Immature natural killer cell (primary cell): ENCODE data around the gene RPUSD1. TPM values are rescaled to one million over a fixed set of nuclear protein-coding genes. Genes with fewer than 3 reads are reported as not detected.
A peak's percentile ranks its signal among the peaks of the same experiment; 100 is the strongest.

Experiments
- DNase-seq, 3 donors: peaks; one replicate each; pipeline ENCODE4 v3.0.0; 2022; ENCODE audit warnings: mixed read lengths in 1 of 3
- H3K27ac Mint-ChIP-seq, 6 donors: one replicate each; pipeline ENCODE4 v1.8.0; 2020; ENCODE audit warnings: mixed read lengths in 6 of 6, mild to moderate bottlenecking in 5 of 6, inconsistent platforms in 4 of 6, moderate library complexity in 3 of 6
- H3K27me3 Mint-ChIP-seq, 3 donors: one replicate each; pipeline ENCODE4 v1.8.0; 2020 to 2021; ENCODE audit warnings: low read depth in 3 of 3, mild to moderate bottlenecking in 3 of 3, mixed read lengths in 3 of 3, moderate library complexity in 3 of 3, inconsistent platforms in 1 of 3
- H3K36me3 Mint-ChIP-seq, 3 donors: one replicate each; pipeline ENCODE4 v1.8.0; 2020; ENCODE audit warnings: mixed read lengths in 3 of 3, inconsistent platforms in 2 of 3, mild to moderate bottlenecking in 2 of 3
- H3K4me1 Mint-ChIP-seq, 2 donors: one replicate each; pipeline ENCODE4 v1.8.0; 2020; ENCODE audit warnings: inconsistent platforms in 2 of 2, mild to moderate bottlenecking in 2 of 2, mixed read lengths in 2 of 2, moderate library complexity in 1 of 2
- H3K4me3 Mint-ChIP-seq, 5 donors: one replicate each; pipeline ENCODE4 v1.8.0; 2020; ENCODE audit warnings: mild to moderate bottlenecking in 5 of 5, mixed read lengths in 5 of 5, inconsistent platforms in 3 of 5, moderate library complexity in 3 of 5
- H3K9me3 Mint-ChIP-seq, 6 donors: one replicate each; pipeline ENCODE4 v1.8.0; 2020; ENCODE audit warnings: mild to moderate bottlenecking in 6 of 6, mixed read lengths in 6 of 6, inconsistent platforms in 4 of 6, moderate library complexity in 3 of 6
- polyA plus RNA-seq, 3 donors: library from polyadenylated mRNA; unstranded; fragments of 300-500 nt; fragmentation: Illumina TruSeq; gene quantifications; one replicate each; pipeline ENCODE4 v1.2.3, GENCODE V29; 2021

Gene RPUSD1
- polyA plus RNA-seq, 3 donors from 2014 or later = 23.9 to 49.9 (median 27.7) TPM

DNA sequence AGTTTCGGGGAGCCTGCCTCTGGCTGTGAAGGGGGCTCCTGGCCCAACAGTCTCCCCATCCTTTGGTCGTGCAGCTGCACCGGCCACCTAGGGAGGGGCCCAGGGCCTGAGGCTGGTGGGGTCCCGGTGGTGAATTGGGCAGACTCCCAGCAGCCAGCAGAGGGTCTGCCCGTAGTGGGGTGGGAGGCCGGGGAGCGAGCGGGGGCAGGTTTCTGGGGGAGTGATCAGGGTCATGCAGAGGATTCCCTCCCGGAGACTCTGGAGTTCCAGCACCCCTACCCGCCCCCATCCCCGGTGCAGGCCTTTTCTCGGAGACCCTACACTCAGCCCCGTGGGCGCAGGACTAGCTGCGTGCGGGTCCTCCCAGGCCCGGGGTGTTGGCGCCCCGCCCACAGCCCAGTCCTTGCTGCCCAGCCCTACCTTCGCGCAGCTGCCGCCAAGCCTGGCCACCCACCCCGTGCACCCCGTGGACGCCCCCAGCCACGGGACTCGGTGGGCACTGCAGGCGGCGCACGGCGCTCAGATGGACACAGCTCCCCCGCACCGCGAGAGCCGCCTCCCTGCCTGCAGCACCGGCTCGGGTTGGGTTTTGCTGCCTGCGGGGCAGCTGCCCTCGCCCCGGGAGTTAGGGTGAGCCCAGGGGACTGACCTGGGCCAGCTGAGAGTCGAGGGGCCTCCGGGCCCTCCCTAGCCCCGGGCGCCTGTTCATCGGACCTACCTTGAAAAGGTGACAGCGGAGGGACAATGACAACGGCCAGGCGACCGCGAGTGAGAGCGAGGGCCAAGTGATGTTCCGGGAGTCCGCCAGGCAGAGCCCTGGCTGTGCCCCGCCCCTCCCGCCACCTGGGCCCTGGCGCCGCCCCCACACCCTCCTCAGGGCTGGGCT, 12.0 kb upstream of the RPUSD1 start, which contains the start of gene GNG13:
Gene GNG13 (minus strand): TSS at position 787 of the 886 bp plus-strand sequence. CDS start 1,657 bp downstream, outside the sequence.
- Mint-ChIP-seq H3K36me3 (no peaks in the 10 kb centered on the region), H3K27ac (no peak within 1 kb of the TSS), H3K27me3 (no peaks in the 10 kb centered on the region), H3K4me3 (no peak within 1 kb of the TSS), H3K9me3 (no peaks in the 10 kb centered on the region), H3K4me1 (no peaks in the 10 kb centered on the region)
- no peak for DNase-seq

- no peaks in the 10 kb centered on the region for H3K27me3 Mint-ChIP-seq
- no peak overlapping the region for H3K27ac Mint-ChIP-seq
- DNase-seq = no peak
- H3K9me3 Mint-ChIP-seq = no peaks in the 10 kb centered on the region
- H3K4me1 Mint-ChIP-seq = no peaks in the 10 kb centered on the region
- no peaks in the 10 kb centered on the region for H3K36me3 Mint-ChIP-seq
- no peak overlapping the region for H3K4me3 Mint-ChIP-seq
Measured at GRCh38 chr16:799111-799947, 11.1 kb upstream of the RPUSD1 start.

GRCh38 chr16:798666-799065, 10.5 kb upstream of the RPUSD1 start:
- no peaks in the 10 kb centered on the region for H3K36me3 Mint-ChIP-seq
- no peak for DNase-seq
- no peak overlapping the region for H3K4me3 Mint-ChIP-seq
- H3K27ac Mint-ChIP-seq = no peak overlapping the region
- H3K9me3 Mint-ChIP-seq = no peaks in the 10 kb centered on the region
- no peaks in the 10 kb centered on the region for H3K27me3 Mint-ChIP-seq
- no peaks in the 10 kb centered on the region for H3K4me1 Mint-ChIP-seq

- Mint-ChIP-seq H3K36me3 (no peaks in the 10 kb centered on the region), H3K4me3 (no peak overlapping the region), H3K27ac (peak overlapping the region in 1 of 6 donors; percentile 58), H3K4me1 (no peaks in the 10 kb centered on the region), H3K9me3 (no peaks in the 10 kb centered on the region), H3K27me3 (no peaks in the 10 kb centered on the region)
- DNase-seq = no peak
Measured at GRCh38 chr16:797686-798085, 9.5 kb upstream of the RPUSD1 start.

DNA sequence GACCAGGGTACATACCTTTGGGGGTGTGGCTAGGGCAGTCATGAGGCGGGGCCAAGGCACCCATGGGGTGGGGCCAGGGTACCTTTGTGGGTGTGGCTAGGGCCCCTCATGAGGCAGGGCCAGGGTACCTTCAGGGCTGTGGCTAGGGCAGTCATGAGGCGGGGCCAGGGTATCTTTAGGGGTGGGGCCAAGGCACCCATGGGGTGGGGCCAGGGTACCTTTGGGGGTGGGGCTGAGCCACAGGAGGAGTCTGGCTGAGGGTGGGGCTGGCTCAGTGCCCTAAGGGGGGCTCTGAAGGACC, 8.9 kb upstream of the RPUSD1 start:
- no peak for DNase-seq
- Mint-ChIP-seq H3K27ac (no peak overlapping the region), H3K36me3 (no peaks in the 10 kb centered on the region), H3K9me3 (no peaks in the 10 kb centered on the region), H3K4me3 (no peak overlapping the region), H3K4me1 (no peaks in the 10 kb centered on the region), H3K27me3 (no peaks in the 10 kb centered on the region)

GRCh38 chr16:796296-797119, 8.3 kb upstream of the RPUSD1 start:
- no peak for DNase-seq
- Mint-ChIP-seq H3K27ac (no peak overlapping the region), H3K36me3 (peaks cover 0 to 2% (median 1%) of the 10 kb centered on the region in 3 donors), H3K4me1 (no peaks in the 10 kb centered on the region), H3K4me3 (no peak overlapping the region), H3K9me3 (no peaks in the 10 kb centered on the region), H3K27me3 (no peaks in the 10 kb centered on the region)

DNA sequence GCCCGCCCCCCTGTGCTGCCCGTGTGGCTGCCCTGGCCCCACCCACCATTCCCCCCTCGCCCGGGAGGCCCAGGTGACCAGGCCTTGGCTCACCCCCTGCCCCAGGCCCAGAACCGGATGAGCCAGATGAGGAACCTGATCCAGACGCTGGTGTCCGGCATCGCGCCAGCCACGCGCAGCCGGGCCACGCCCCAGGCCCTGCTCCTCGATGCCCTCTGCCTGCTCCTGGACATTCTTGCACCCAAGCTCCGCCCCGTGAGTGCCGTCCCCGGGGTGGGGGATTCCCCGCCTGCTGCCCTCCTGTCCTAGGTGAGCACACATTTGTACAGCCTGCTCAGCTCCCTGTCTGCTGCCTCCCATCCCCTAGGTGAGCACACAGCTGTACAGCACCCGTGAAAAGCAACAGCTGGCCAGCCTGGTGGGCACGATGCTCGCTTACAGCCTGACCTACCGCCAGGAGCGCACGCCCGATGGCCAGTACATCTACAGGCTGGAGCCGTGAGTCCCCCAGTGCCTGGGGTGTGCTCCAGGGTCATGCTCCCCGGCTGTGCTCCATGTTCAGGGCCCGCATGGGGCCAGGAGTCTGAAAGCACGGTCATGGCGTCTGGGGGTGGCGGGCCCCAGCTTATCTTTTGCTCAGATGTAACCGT, 7.5 kb upstream of the RPUSD1 start:
- Mint-ChIP-seq H3K9me3 (no peaks in the 10 kb centered on the region), H3K36me3 (peaks cover 0 to 4% (median 4%) of the 10 kb centered on the region in 3 donors), H3K27ac (no peak overlapping the region), H3K27me3 (no peaks in the 10 kb centered on the region), H3K4me1 (no peaks in the 10 kb centered on the region), H3K4me3 (no peak overlapping the region)
- DNase-seq = no peak

GRCh38 chr16:794853-795466, 6.8 kb upstream of the RPUSD1 start:
- no peak for DNase-seq
- Mint-ChIP-seq H3K36me3 (peaks cover 0 to 4% (median 4%) of the 10 kb centered on the region in 3 donors), H3K27ac (no peak overlapping the region), H3K27me3 (peaks cover 0 to under 1% (median 0%) of the 10 kb centered on the region in 3 donors), H3K4me1 (no peaks in the 10 kb centered on the region), H3K4me3 (no peak overlapping the region), H3K9me3 (no peaks in the 10 kb centered on the region)

DNA sequence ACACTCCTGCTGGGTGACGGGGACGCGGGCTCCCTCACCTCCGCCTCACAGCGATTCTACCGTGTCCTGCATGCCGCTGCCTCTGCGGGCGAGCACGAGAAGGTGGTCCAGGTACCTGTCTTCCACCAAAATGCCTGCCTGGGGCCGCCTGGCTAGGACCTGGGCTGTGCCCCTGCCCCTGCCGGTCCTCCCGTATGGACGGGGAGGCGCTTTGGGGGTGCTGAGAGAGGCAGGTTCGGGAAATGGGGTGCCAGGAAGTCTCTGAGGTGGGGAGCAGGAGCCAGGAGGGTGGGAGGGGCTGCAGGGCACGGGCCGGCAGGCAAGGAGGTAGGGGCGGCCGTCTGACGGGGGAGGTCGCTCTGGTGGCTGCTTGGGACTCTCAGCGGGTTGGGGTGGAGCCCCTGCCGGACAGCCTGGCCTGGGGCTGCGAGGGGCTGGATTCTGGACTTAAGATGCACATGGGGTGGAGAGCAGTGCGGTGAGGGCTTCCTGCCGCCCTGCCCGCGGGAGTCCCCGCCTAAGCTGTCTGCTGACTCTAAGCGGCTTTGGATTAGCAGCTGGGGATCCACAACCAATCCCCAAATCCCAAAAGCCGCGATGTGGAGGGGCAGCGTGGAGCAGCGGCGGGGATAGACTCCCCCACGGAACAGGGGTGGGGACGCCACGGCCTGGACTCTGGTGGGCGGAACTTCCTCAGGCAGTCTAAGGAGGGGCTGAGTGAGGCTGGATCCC, 6.1 kb upstream of the RPUSD1 start:
- Mint-ChIP-seq H3K9me3 (no peaks in the 10 kb centered on the region), H3K4me3 (no peak overlapping the region), H3K27ac (no peak overlapping the region), H3K27me3 (peaks cover 0 to 2% (median 0%) of the 10 kb centered on the region in 3 donors), H3K36me3 (peaks cover 0 to 4% (median 4%) of the 10 kb centered on the region in 3 donors), H3K4me1 (peaks cover 0 to 2% of the 10 kb centered on the region in 2 donors)
- DNase-seq = no peak

DNA sequence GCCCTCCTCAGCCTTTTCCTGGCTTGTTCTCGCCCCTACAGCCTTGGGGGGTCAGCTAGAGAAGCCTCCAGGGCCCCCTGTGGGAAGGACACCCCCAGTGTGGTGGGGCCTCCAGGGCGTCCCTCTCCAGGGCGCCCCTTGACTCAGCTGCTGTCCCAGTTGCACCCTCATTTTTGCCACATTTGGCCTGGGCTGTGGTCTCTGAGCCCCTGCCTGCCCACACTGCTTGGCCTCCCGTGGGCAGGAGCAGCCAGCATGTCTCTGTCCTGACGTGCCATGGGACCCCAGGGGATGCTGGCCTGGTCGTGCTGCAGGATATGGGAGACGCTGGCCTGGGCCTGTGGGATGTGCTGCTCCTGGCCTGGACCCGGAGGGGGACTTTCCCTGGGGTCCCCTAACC, 5.2 kb upstream of the RPUSD1 start:
- Mint-ChIP-seq H3K9me3 (no peaks in the 10 kb centered on the region), H3K4me1 (peaks cover 0 to 2% of the 10 kb centered on the region in 2 donors), H3K27me3 (peaks cover 0 to 2% (median 0%) of the 10 kb centered on the region in 3 donors), H3K27ac (no peak overlapping the region), H3K36me3 (peaks cover 0 to 4% (median 4%) of the 10 kb centered on the region in 3 donors), H3K4me3 (no peak overlapping the region)
- DNase-seq = no peak

GRCh38 chr16:792221-792995, 4.2 kb upstream of the RPUSD1 start:
- DNase-seq = no peak
- H3K27me3 Mint-ChIP-seq = peaks cover 0 to 2% (median 0%) of the 10 kb centered on the region in 3 donors
- no peak overlapping the region for H3K27ac Mint-ChIP-seq
- no peak overlapping the region for H3K4me3 Mint-ChIP-seq
- H3K36me3 Mint-ChIP-seq = peaks cover 0 to 4% (median 4%) of the 10 kb centered on the region in 3 donors
- no peaks in the 10 kb centered on the region for H3K9me3 Mint-ChIP-seq
- peaks cover 0 to 3% of the 10 kb centered on the region in 2 donors for H3K4me1 Mint-ChIP-seq

DNA sequence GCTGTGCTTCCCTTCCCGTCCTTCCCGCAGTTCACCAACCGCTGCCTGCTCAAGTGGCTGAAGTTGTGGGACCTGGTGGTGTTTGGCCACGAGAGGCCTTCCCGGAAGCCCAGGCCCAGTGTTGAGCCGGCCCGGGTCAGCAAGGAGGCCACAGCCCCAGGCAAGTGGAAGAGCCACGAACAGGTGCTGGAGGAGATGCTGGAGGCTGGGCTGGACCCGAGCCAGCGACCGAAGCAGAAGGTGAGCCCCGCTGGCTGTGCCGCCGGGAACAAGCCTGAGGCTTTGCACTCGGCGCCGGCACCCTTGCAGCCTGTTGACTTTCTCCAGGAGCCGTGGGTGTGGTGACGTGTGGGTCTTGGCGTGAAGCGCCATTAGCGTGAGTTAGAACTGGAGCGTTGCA, 3.0 kb upstream of the RPUSD1 start:
- no peak overlapping the region for H3K4me3 Mint-ChIP-seq

More for the DNA sequence above, 3.0 kb upstream of the RPUSD1 start:
- Mint-ChIP-seq H3K27me3 (peaks cover 0 to 4% (median 0%) of the 10 kb centered on the region in 3 donors), H3K4me1 (peaks cover 0 to 8% of the 10 kb centered on the region in 2 donors), H3K36me3 (peaks cover 0 to 4% (median 4%) of the 10 kb centered on the region in 3 donors), H3K9me3 (no peaks in the 10 kb centered on the region), H3K27ac (no peak overlapping the region)
- DNase-seq = no peak
